SK-N-SH treated with all-trans-retinoic acid at 6 μM for 48 hours (cell line): ENCODE results near the gene GALNT13.

ENCODE experiments used
- CSDC2 ChIP-seq: fragments of 250-450 bp; sonication (Bioruptor Pico); IDR thresholded peaks from 2 replicates; pipeline ENCODE4 v1.5.0; 2020; ENCODE audit warnings: mild to moderate bottlenecking, moderate library complexity
- GLIS3 ChIP-seq: fragments of 250-450 bp; sonication (Bioruptor Pico); IDR thresholded peaks from 2 replicates; pipeline ENCODE4 v1.5.0; 2020; ENCODE audit warnings: mild to moderate bottlenecking, moderate library complexity
- ISL1 ChIP-seq: fragments of 250-450 bp; sonication (Bioruptor Pico); IDR thresholded peaks from 2 replicates; pipeline ENCODE4 v2.1.2; 2022; ENCODE audit warnings: mild to moderate bottlenecking, moderate library complexity
- OSR1 ChIP-seq: fragments of 250-450 bp; sonication (Bioruptor Pico); IDR thresholded peaks from 2 replicates; pipeline ENCODE4 v1.8.0; 2022; ENCODE audit warnings: moderate library complexity, mild to moderate bottlenecking, inconsistent platforms
- PATZ1 ChIP-seq: fragments of 250-450 bp; sonication (Bioruptor Pico); IDR thresholded peaks from 2 replicates; pipeline ENCODE4 v1.8.0; 2020; ENCODE audit warnings: mild to moderate bottlenecking, moderate library complexity, borderline replicate concordance
- POU6F1 ChIP-seq: fragments of 250-450 bp; sonication (Bioruptor Pico); IDR thresholded peaks from 2 replicates; pipeline ENCODE4 v1.8.0; 2021; ENCODE audit warnings: low read depth, mild to moderate bottlenecking, moderate library complexity, borderline replicate concordance
- PPARA ChIP-seq: fragments of 250-450 bp; sonication (Bioruptor Pico); IDR thresholded peaks from 2 replicates; pipeline ENCODE4 v1.5.0; 2020; ENCODE audit warnings: mild to moderate bottlenecking, borderline replicate concordance
- RARB ChIP-seq: fragments of 250-450 bp; sonication (Bioruptor Pico); IDR thresholded peaks from 2 replicates; pipeline ENCODE4 v1.8.0; 2021; ENCODE audit warnings: mild to moderate bottlenecking, moderate library complexity
- TCF4 ChIP-seq: fragments of 250-450 bp; sonication (Bioruptor Pico); IDR thresholded peaks from 2 replicates; pipeline ENCODE4 v1.8.0; 2021; ENCODE audit warnings: mild to moderate bottlenecking, moderate library complexity, borderline replicate concordance
- ZNF8 ChIP-seq: fragments of 450-650 bp; formaldehyde crosslinking; IDR thresholded peaks from 2 replicates; pipeline ENCODE4 v1.5.0; 2020; ENCODE audit warnings: mild to moderate bottlenecking, moderate library complexity

- TF ChIP-seq TCF4 (no peak), ZNF8 (CRISPR knock-in tag) (no peak), PATZ1 (CRISPR knock-in tag) (no peak), GLIS3 (CRISPR knock-in tag) (no peak), RARB (CRISPR knock-in tag) (no peak), PPARA (CRISPR knock-in tag) (no peak), ISL1 (CRISPR knock-in tag) (no peak), POU6F1 (CRISPR knock-in tag) (no peak), CSDC2 (CRISPR knock-in tag) (no peak), OSR1 (CRISPR knock-in tag) (no peak)
Observed at GRCh38 chr2:154240316-154240715, 368.6 kb downstream of the GALNT13 start.
